Neuron (in vitro differentiated cells): Measurements from ENCODE around the gene GPAT3.
"Not testable (repeated sequence)": the region's sequence is repeated elsewhere in the genome, so short reads cannot be mapped to it uniquely, and the experiment has no call there.

Experiments used
- H2AFZ ChIP-seq: one replicate; pipeline ENCODE4 v1.6.1; 2013; ENCODE audit warnings: low read depth, mild to moderate bottlenecking, inconsistent platforms, low read length, moderate library complexity
- H3K27me3 ChIP-seq: one replicate; pipeline ENCODE4 v1.6.1; 2013; ENCODE audit warnings: low read length; ENCODE audit not compliant: insufficient read depth
- H3K36me3 ChIP-seq: one replicate; pipeline ENCODE4 v1.6.1; 2013; ENCODE audit warnings: low read length; ENCODE audit not compliant: insufficient read depth
- H3K4me1 ChIP-seq: one replicate; pipeline ENCODE4 v1.6.1; 2013; ENCODE audit warnings: low read length; ENCODE audit not compliant: insufficient read depth
- H3K4me3 ChIP-seq: 2 replicates; pipeline ENCODE4 v1.5.1; 2013; ENCODE audit warnings: mild to moderate bottlenecking, low read length, moderate library complexity
- H3K9me3 ChIP-seq: one replicate; pipeline ENCODE4 v1.6.1; 2013; ENCODE audit warnings: low read length

Gene GPAT3

GRCh38 chr4:83616252-83616651, 80.3 kb downstream of the GPAT3 start:
- Histone ChIP-seq H3K4me1 (peaks cover 6% of the 10 kb centered on the region), H3K36me3 (no peaks in the 10 kb centered on the region), H3K9me3 (peaks cover 2% of the 10 kb centered on the region), H3K27me3 (peaks cover 2% of the 10 kb centered on the region), H3K4me3 (no peak overlapping the region), H2AFZ (no peak overlapping the region)

GRCh38 chr4:83617371-83618035, 81.6 kb downstream of the GPAT3 start:
- Histone ChIP-seq H2AFZ (no peak overlapping the region), H3K36me3 (no peaks in the 10 kb centered on the region)

GRCh38 chr4:83618431-83618830, 82.5 kb downstream of the GPAT3 start:
- H3K36me3 ChIP-seq: no peaks in the 10 kb centered on the region
- peaks cover 3% of the 10 kb centered on the region for H3K27me3 ChIP-seq
- H3K4me1 ChIP-seq: peaks cover 6% of the 10 kb centered on the region
- H3K4me3 ChIP-seq: no peak overlapping the region
- peaks cover 7% of the 10 kb centered on the region for H3K9me3 ChIP-seq
- H2AFZ ChIP-seq: no peak overlapping the region

More at GRCh38 chr4:83617371-83618035, 81.6 kb downstream of the GPAT3 start:
- Histone ChIP-seq H3K4me1 (peaks cover 6% of the 10 kb centered on the region), H3K9me3 (peaks cover 2% of the 10 kb centered on the region), H3K27me3 (peaks cover 3% of the 10 kb centered on the region), H3K4me3 (no peak overlapping the region)

- Histone ChIP-seq H3K27me3 (peaks cover 3% of the 10 kb centered on the region), H3K9me3 (peaks cover 7% of the 10 kb centered on the region), H2AFZ (no peak overlapping the region), H3K36me3 (no peaks in the 10 kb centered on the region), H3K4me3 (no peak overlapping the region), H3K4me1 (peaks cover 6% of the 10 kb centered on the region)
Measured at GRCh38 chr4:83618991-83619645, 83.2 kb downstream of the GPAT3 start.

- not testable (repeated sequence) for H3K27me3 ChIP-seq, H3K9me3 ChIP-seq, H2AFZ ChIP-seq, H3K36me3 ChIP-seq, H3K4me1 ChIP-seq, H3K4me3 ChIP-seq
Measured at GRCh38 chr4:83622127-83622526, 86.2 kb downstream of the GPAT3 start.

GRCh38 chr4:83625821-83626220, 89.9 kb downstream of the GPAT3 start:
- Histone ChIP-seq H3K36me3 (no peaks in the 10 kb centered on the region), H3K4me1 (no peaks in the 10 kb centered on the region), H2AFZ (no peak overlapping the region), H3K27me3 (peaks cover 8% of the 10 kb centered on the region), H3K4me3 (no peak overlapping the region), H3K9me3 (peaks cover 5% of the 10 kb centered on the region)

- Histone ChIP-seq H3K27me3 (peaks cover 5% of the 10 kb centered on the region), H3K4me3 (no peak overlapping the region)
Measured at GRCh38 chr4:83626245-83626836, 90.4 kb downstream of the GPAT3 start.

GRCh38 chr4:83629945-83630721, 94.2 kb downstream of the GPAT3 start:
- Histone ChIP-seq H3K9me3 (no peaks in the 10 kb centered on the region), H3K27me3 (peaks cover 7% of the 10 kb centered on the region), H3K4me1 (no peaks in the 10 kb centered on the region), H2AFZ (no peak overlapping the region), H3K4me3 (no peak overlapping the region), H3K36me3 (no peaks in the 10 kb centered on the region)

More at GRCh38 chr4:83626245-83626836, 90.4 kb downstream of the GPAT3 start:
- no peaks in the 10 kb centered on the region for H3K4me1 ChIP-seq
- no peak overlapping the region for H2AFZ ChIP-seq
- H3K36me3 ChIP-seq: no peaks in the 10 kb centered on the region
- peaks cover 5% of the 10 kb centered on the region for H3K9me3 ChIP-seq

GRCh38 chr4:83631066-83631465, 95.2 kb downstream of the GPAT3 start:
- no peak overlapping the region for H3K4me3 ChIP-seq
- H3K36me3 ChIP-seq: no peaks in the 10 kb centered on the region
- H3K4me1 ChIP-seq: no peaks in the 10 kb centered on the region
- H2AFZ ChIP-seq: no peak overlapping the region
- no peaks in the 10 kb centered on the region for H3K9me3 ChIP-seq
- peaks cover 7% of the 10 kb centered on the region for H3K27me3 ChIP-seq

GRCh38 chr4:83636930-83637329, 101.0 kb downstream of the GPAT3 start:
- Histone ChIP-seq H3K27me3 (peaks cover 2% of the 10 kb centered on the region), H2AFZ (no peak overlapping the region), H3K4me3 (no peak overlapping the region)

GRCh38 chr4:83639849-83640493, 104.1 kb downstream of the GPAT3 start:
- Histone ChIP-seq H3K4me1 (no peaks in the 10 kb centered on the region), H3K27me3 (peaks cover 2% of the 10 kb centered on the region), H2AFZ (no peak overlapping the region), H3K36me3 (no peaks in the 10 kb centered on the region), H3K9me3 (no peaks in the 10 kb centered on the region), H3K4me3 (no peak overlapping the region)

More at GRCh38 chr4:83636930-83637329, 101.0 kb downstream of the GPAT3 start:
- no peaks in the 10 kb centered on the region for H3K4me1 ChIP-seq
- H3K9me3 ChIP-seq: no peaks in the 10 kb centered on the region
- no peaks in the 10 kb centered on the region for H3K36me3 ChIP-seq

GRCh38 chr4:83643036-83643435, 107.1 kb downstream of the GPAT3 start:
- Histone ChIP-seq H3K4me1 (no peaks in the 10 kb centered on the region), H3K9me3 (no peaks in the 10 kb centered on the region), H2AFZ (no peak overlapping the region), H3K27me3 (peaks cover 2% of the 10 kb centered on the region), H3K4me3 (no peak overlapping the region), H3K36me3 (no peaks in the 10 kb centered on the region)
